Measurements from ENCODE around the gene OR5M11. TPM values are rescaled to one million over a fixed set of nuclear protein-coding genes. Genes with fewer than 3 reads are reported as not detected.

The OR5M11 gene
- polyA plus RNA-seq, 3 donors from 2014 or later: not detected

Other genes starting within 250 kb of the OR5M11 start
- not detected for gene OR8K3, start 228.1 kb downstream of the OR5M11 start, polyA plus RNA-seq
- not detected for gene OR8K1, start 197.2 kb downstream of the OR5M11 start, polyA plus RNA-seq
- not detected for gene OR8J1, start 189.0 kb downstream of the OR5M11 start, polyA plus RNA-seq
- gene OR8U1, start 167.6 kb downstream of the OR5M11 start, polyA plus RNA-seq: not detected
- gene OR5AL1, start 130.6 kb downstream of the OR5M11 start, polyA plus RNA-seq: not detected
- gene OR5M3, start 69.9 kb downstream of the OR5M11 start, polyA plus RNA-seq: not detected
- gene OR5M8, start 51.9 kb downstream of the OR5M11 start, polyA plus RNA-seq: not detected
- gene OR5M10, start 34.5 kb upstream of the OR5M11 start, polyA plus RNA-seq: not detected
- not detected for gene OR5M1, start 71.6 kb upstream of the OR5M11 start, polyA plus RNA-seq
- not detected for gene OR5AP2, start 99.2 kb upstream of the OR5M11 start, polyA plus RNA-seq
- gene OR5AR1, start 120.4 kb upstream of the OR5M11 start, polyA plus RNA-seq: not detected
- gene OR9G1, start 155.8 kb upstream of the OR5M11 start, polyA plus RNA-seq: not detected
- gene OR9G4, start 205.4 kb upstream of the OR5M11 start, polyA plus RNA-seq: not detected